NCI-H345 (cell line): ENCODE data around the gene HSD17B12.
"Not testable (repeated sequence)": the region's sequence is repeated elsewhere in the genome, so short reads cannot be mapped to it uniquely, and the experiment has no call there.

Experiments
- DNase-seq: peaks from one replicate; lab custom pipeline; 2025; lab: John Stamatoyannopoulos, UW

Gene HSD17B12

GRCh38 chr11:43680521-43681400 lies at the start of gene HSD17B12:
HSD17B12 (plus strand) TSS chr11:43680738; CDS start chr11:43680828, 90 bp downstream.
- peak; percentile 99 for DNase-seq

GRCh38 chr11:43631732-43632131 lies 48.8 kb upstream of the HSD17B12 start:
- DNase-seq, result no peak

- DNase-seq, result no peak
These were observed 48.4 kb upstream of the HSD17B12 start for GRCh38 chr11:43632181-43632580.

GRCh38 chr11:43638717-43639116 lies 41.8 kb upstream of the HSD17B12 start:
- no peak for DNase-seq

- no peak for DNase-seq
These were observed 41.3 kb upstream of the HSD17B12 start for GRCh38 chr11:43639224-43639623.

- DNase-seq, result no peak
These were observed 40.6 kb upstream of the HSD17B12 start for GRCh38 chr11:43639920-43640319.

GRCh38 chr11:43643898-43644620 lies 36.5 kb upstream of the HSD17B12 start:
- peak; percentile 86 for DNase-seq

GRCh38 chr11:43644621-43645299 lies 35.8 kb upstream of the HSD17B12 start:
- no peak for DNase-seq

- no peak for DNase-seq
These were observed 33.8 kb upstream of the HSD17B12 start for GRCh38 chr11:43646767-43647166.

- DNase-seq, result no peak
These were observed 31.6 kb upstream of the HSD17B12 start for GRCh38 chr11:43648888-43649287.

- DNase-seq, result no peak
These were observed 31.0 kb upstream of the HSD17B12 start for GRCh38 chr11:43649501-43649900.

GRCh38 chr11:43649921-43650320 lies 30.6 kb upstream of the HSD17B12 start:
- DNase-seq, result no peak

- DNase-seq, result not testable (repeated sequence)
These were observed 17.5 kb upstream of the HSD17B12 start for GRCh38 chr11:43663018-43663417.

- DNase-seq, result no peak
These were observed 16.2 kb upstream of the HSD17B12 start for GRCh38 chr11:43664295-43664694.

- not testable (repeated sequence) for DNase-seq
These were observed 9.3 kb upstream of the HSD17B12 start for GRCh38 chr11:43671284-43671683.

GRCh38 chr11:43674560-43674959 lies 6.0 kb upstream of the HSD17B12 start:
- no peak for DNase-seq

GRCh38 chr11:43676933-43677332 lies 3.6 kb upstream of the HSD17B12 start:
- no peak for DNase-seq

GRCh38 chr11:43681401-43681942 lies 934 bp downstream of the HSD17B12 start:
- peak; percentile 25 for DNase-seq

GRCh38 chr11:43682081-43682480 lies 1.5 kb downstream of the HSD17B12 start:
- DNase-seq, result not testable (repeated sequence)

GRCh38 chr11:43685440-43685839 lies 4.9 kb downstream of the HSD17B12 start:
- no peak for DNase-seq

- DNase-seq, result no peak
These were observed 5.7 kb downstream of the HSD17B12 start for GRCh38 chr11:43686207-43686606.

- no peak for DNase-seq
These were observed 6.7 kb downstream of the HSD17B12 start for GRCh38 chr11:43687120-43687791.
